Activated effector memory CD4-positive, alpha-beta T cell treated with anti-CD3 and anti-CD28 coated beads, Interleukin-2, amount 50 U/mL, for 16 hours (primary cell): ENCODE results near the gene SDSL.

Experiments
- DNase-seq: peaks from one replicate; pipeline ENCODE4 v3.0.0-alpha.2; 2020

Gene SDSL

GRCh38 chr12:113397497-113398197 is 24.5 kb upstream of the SDSL start:
- no peak for DNase-seq

DNA sequence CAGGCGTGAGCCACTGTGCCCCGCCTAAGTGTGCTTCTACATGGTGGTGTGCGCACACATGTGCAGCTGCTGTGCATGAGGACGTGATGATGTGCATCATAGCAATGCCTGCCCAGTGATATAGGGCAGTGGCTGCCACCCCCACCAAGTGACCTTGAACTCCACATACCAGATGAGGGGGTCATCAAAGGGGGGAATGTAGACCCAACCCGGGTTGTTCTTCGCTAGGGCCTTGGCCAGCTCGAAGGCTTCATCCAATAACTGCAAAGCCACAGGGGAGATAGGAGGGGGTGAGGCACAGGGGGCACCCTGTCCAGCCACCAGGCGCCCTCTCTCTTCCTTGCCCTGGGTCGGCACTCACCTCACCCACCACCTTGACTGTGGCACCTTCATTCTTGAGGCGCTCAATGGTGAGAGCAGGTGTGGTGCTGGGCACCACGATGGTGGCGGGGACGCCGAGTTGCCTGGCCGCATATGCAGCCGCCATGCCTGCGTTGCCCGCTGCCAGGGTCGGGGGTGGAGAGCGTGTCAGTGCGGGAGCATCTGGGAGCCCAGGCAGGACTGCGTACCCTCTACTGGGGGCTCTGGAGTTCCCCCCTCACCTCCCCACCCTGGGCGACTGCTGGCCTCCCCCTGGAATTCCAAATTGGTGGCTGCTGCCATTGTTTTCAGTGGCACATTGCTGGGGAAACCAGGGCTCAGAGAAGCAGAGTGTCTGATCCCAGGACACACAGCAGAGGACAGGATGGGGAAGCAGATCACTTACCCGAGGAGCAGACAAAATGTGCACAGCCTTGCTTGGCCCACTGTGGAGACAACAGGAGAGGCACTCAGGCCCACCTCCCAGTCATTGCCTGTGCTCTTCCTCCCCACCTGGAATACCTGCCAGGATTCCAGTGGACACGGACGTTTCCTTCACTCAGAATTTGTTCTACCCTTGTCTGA is 23.6 kb upstream of the SDSL start:
- no peak for DNase-seq

- no peak for DNase-seq
Observed at GRCh38 chr12:113399490-113399889, 22.7 kb upstream of the SDSL start.

DNA sequence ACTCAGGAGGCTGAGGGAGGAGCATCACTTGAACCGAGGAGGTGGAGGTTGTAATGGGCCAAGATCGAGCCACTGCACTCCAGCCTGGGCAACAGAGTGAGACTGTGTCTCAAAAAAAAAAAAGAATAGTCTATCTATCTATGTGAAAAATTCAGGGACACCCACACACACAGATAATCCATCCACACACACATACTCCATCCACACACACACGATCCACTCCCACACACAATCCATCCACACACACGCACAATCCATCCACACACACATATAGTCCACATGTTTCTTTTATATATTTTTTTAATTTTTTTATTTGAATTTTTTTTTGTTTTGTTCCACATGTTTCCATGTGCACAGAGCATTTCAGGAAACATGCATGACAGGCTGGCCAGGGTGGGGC is 21.8 kb upstream of the SDSL start:
- no peak for DNase-seq

- DNase-seq, result no peak
Observed at GRCh38 chr12:113401066-113402000, 20.8 kb upstream of the SDSL start.

DNA sequence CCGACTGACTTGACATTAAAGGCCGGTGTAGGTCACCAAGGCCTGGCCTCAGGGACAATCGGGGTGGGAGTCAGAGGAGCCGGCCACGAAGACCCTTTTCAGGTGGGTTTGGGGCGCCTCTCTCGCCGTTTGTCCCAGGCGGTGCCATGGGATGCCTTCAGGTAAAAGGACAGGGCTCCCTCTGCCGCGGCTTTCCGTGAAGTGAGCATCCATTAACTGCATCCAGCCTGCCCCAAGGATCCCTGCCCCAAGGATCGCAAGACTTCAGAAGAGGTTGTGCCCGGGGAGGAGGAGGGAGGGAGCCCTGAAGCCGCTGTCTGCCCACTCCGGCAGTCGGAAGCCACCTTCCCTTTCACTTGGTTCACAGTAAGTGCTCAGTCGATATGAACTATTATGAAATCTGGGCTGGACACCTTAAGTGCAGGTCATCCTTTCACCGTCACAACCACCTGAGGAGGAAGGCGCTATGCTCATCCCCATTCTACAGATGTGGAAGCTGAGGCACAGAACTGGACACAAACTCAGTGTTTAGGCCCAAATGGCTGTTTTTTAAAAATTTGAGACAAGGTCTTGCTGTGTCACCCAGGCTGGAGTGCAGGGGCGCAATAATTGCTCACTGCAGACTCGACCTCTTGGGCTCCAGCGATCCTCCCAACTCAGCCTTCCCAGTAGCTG is 19.5 kb upstream of the SDSL start:
- no peak for DNase-seq

GRCh38 chr12:113403435-113404415 is 18.5 kb upstream of the SDSL start, which contains the start of gene SDS:
Gene SDS (minus strand): TSS chr12:113403887. CDS start chr12:113399708, 4,179 bp downstream.
- no peak for DNase-seq

- DNase-seq, result no peak
Observed at GRCh38 chr12:113405694-113406093, 16.5 kb upstream of the SDSL start.

DNA sequence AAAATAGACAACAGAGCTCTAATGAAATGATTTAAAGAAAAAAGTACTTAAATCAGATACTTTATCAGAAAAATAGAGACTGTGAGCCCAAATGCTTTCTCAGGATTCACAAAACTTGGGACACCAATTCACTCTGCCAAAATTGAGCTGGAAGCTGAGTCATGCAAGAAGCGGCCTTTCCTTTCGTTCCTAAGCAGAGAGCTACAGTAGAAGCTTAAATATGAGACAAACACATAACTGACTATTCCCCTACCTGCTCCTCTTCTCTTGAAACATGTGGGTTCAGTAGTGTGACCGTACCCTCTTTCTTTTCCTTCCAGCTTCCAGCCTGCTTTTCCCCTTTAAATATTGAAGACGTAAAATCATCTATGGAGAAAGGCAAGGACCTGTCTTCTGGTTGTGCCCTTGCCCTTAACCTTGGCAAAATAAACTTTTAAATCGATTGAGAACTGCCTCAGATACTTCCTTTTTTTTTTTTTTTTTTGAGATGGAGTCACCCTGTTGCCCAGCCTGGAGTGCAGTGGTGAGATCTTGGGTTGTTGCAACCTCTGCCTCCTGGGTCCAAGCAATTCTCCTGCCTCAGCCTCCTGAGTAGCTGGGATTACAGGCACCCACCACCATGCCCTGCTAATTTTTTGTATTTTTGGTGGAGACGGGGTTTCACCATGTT is 14.1 kb upstream of the SDSL start:
- DNase-seq, result no peak

DNA sequence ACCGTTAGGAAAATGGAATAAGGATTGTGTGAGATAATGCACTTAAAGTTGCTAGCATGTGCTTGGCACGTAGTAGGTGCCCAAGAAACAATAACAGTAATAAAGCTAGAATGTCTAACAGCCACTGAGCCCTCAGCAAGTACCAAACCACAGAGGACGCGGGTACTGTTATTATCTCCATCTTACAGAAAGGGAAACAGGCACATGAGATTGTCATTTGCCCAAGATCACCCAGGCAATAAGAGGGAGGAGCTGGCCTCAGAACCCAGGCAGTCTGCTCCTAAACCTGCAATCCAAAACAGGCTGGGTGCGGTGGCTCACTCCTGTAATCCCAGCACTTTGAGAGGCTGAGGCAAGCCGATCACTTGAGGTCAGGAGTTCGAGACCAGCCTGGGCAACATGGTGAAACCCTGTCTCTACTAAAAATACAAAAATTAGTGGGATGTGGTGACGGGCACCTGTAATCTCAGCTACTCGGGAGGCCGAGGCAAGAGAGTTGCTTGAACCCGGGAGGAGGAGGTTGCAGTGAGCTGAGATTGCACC is 13.4 kb upstream of the SDSL start:
- DNase-seq, result no peak

- DNase-seq, result no peak
Observed at GRCh38 chr12:113409462-113410124, 12.6 kb upstream of the SDSL start.

DNA sequence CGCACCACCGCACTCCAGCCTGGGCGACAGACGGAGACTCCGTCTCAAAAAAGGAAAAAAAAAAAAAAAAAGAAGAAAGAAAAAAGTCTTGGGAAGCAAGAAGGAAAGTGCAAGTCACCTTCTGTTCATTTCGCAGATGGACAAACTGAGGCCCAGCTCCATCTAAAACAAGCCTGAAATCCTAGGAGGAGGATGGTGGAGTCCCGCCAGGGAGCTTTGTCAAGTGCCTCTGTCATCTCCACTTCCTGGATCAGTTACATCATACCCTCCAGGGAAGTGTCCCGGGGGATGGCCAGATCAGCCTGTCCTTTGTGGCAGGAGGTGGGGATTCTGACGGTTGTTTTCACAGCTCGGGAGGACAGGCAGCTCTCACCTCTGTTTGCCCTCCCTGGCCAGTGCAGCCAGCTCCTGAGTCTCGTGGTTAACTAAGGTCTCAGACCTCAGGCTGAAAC is 8.7 kb upstream of the SDSL start:
- no peak for DNase-seq

GRCh38 chr12:113414519-113415038 is 7.6 kb upstream of the SDSL start:
- no peak for DNase-seq

GRCh38 chr12:113416091-113416754 is 6.0 kb upstream of the SDSL start:
- no peak for DNase-seq

GRCh38 chr12:113418213-113418879 is 3.8 kb upstream of the SDSL start:
- DNase-seq, result no peak

DNA sequence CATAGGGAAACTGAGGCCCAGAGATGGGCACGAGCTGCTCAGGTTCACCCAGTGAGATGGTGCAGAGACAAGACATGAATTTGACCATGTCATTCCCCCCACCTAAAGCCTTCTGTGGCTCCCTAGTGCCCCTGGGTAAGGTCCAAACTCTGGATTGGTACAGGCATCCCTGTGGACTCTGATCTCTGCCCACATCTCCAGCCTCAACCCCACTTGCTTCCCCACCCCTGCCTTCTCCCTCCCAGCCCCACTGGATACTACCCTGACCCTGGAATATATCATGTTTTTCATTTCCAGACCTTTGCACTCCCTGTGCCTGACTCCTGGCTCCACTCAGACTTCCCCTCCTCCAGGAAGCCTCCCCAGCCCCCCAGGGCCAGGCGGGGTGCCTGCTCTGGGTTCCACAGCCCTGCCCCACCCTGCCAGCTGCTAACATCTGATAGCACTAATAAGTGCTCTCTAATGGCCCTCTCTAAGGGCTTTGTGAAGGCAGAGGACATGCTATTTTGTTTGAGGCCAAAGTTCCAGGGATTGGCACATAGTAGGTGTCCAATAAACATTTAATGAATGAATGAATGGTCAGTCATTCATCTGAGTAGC is 1.1 kb upstream of the SDSL start:
- no peak for DNase-seq

- DNase-seq, result no peak
Observed at GRCh38 chr12:113422886-113423669, 898 bp downstream of the SDSL start.
